GM12878 (cell line): Measurements from ENCODE around the gene CAMK2B. TPM values are rescaled to one million over a fixed set of nuclear protein-coding genes. Genes with fewer than 3 reads are reported as not detected.

Experiments
- ATAC-seq: fragments of 200-7000 bp; cut with Tn5 transposase; 3 replicates; pipeline ENCODE4 v1.9.1; 2020; ENCODE audit warnings: mild to moderate bottlenecking, moderate library complexity
- BruUV-seq: library from RNA; stranded (reverse); fragments of 400-500 nt; replicated peaks from 2 replicates; lab custom pipeline; 2021; lab: Mats Ljungman, UMichigan
- CTCF ChIA-PET: fragments of 300-600 bp; sonication (Branson Sonifier 250); formaldehyde crosslinking; extraction: SDS; loops from one replicate; lab custom pipeline; 2021; ENCODE audit warnings: inconsistent platforms; lab: Yijun Ruan, JAX
- POLR2A ChIA-PET: fragments of 350-600 bp; formaldehyde crosslinking; extraction: SDS; loops from one replicate; lab custom pipeline; 2021; ENCODE audit warnings: inconsistent platforms; lab: Charles Lee
- RAD21 ChIA-PET: fragments of 300-600 bp; sonication (Branson Sonifier 250); formaldehyde crosslinking; loops from one replicate; lab custom pipeline; 2023; ENCODE audit warnings: antibody characterized with exemption; ENCODE audit not compliant: unreplicated experiment; lab: Charles Lee
- SMC1A ChIA-PET: fragments of 300-600 bp; sonication (Branson Sonifier 250); formaldehyde crosslinking; loops from one replicate; lab custom pipeline; 2023; ENCODE audit not compliant: unreplicated experiment, uncharacterized antibody; lab: Charles Lee
- DNase-seq: peaks from one replicate; pipeline ENCODE4 v3.0.0-alpha.2; 2011; ENCODE audit warnings: low read depth, low spot score
- FAIRE-seq: peaks from 3 replicates; lab custom pipeline; 2011; peaks lifted over from hg19 to GRCh38; lab: Jason Lieb, UNC
- H2AFZ ChIP-seq: 2 replicates; pipeline ENCODE4 v1.6.0; 2011; ENCODE audit warnings: low read depth, low read length, control low read depth; ENCODE audit not compliant: control insufficient read depth
- H3K27ac ChIP-seq: 2 replicates; pipeline ENCODE4 v1.5.1; 2011; ENCODE audit warnings: control low read depth; ENCODE audit not compliant: control insufficient read depth, insufficient read depth
- H3K27me3 ChIP-seq, 2 experiments: replicated peaks in 1 of 2; 2 replicates each; pipeline versions ENCODE4 v1.6.0 to v1.6.1; 2011; ENCODE audit warnings: low read length in 1 of 2; ENCODE audit not compliant: control insufficient read depth in 2 of 2, insufficient read depth in 2 of 2
- H3K36me3 ChIP-seq, 2 experiments: 2 replicates each; pipeline ENCODE4 v1.5.1; 2011; ENCODE audit warnings: low read length in 1 of 2; ENCODE audit not compliant: control insufficient read depth in 2 of 2, insufficient read depth in 2 of 2
- H3K4me1 ChIP-seq: 2 replicates; pipeline ENCODE4 v1.6.1; 2011; ENCODE audit warnings: mild to moderate bottlenecking, low read length, moderate library complexity, mixed read lengths; ENCODE audit not compliant: control insufficient read depth, insufficient read depth
- H3K4me2 ChIP-seq: 2 replicates; pipeline ENCODE4 v1.6.0; 2011; ENCODE audit warnings: control low read depth; ENCODE audit not compliant: control insufficient read depth, insufficient read depth
- H3K4me3 ChIP-seq: fragments of 200-600 bp; sonication (generic); 2 replicates; pipeline ENCODE4 v1.5.1; 2016
- H3K79me2 ChIP-seq: 2 replicates; pipeline ENCODE4 v1.6.0; 2011; ENCODE audit warnings: low read length; ENCODE audit not compliant: control insufficient read depth, insufficient read depth
- H3K9ac ChIP-seq: 2 replicates; pipeline ENCODE4 v1.8.0; 2011; ENCODE audit warnings: low read length, control low read depth, mixed read lengths; ENCODE audit not compliant: control insufficient read depth, insufficient read depth
- H3K9me3 ChIP-seq: replicated peaks from 3 replicates; pipeline ENCODE4 v1.5.1; 2011; ENCODE audit warnings: mild to moderate bottlenecking, low read length; ENCODE audit not compliant: control insufficient read depth, insufficient read depth
- H4K20me1 ChIP-seq: 2 replicates; pipeline ENCODE4 v1.6.0; 2011; ENCODE audit not compliant: control insufficient read depth, insufficient read depth
- GABPA ChIP-seq: IDR thresholded peaks from 2 replicates; pipeline ENCODE4 v1.6.1; 2014; ENCODE audit warnings: antibody characterized with exemption, low read depth, mild to moderate bottlenecking, inconsistent platforms
- NBN ChIP-seq: fragments of 450-650 bp; IDR thresholded peaks from 2 replicates; pipeline ENCODE4 v1.6.1; 2016
- TCF12 ChIP-seq: IDR thresholded peaks from 2 replicates; pipeline ENCODE4 v1.6.1; 2011; ENCODE audit warnings: low read depth, mild to moderate bottlenecking, low read length
- ZNF274 ChIP-seq: IDR thresholded peaks from one replicate; pipeline ENCODE4 v1.8.0; 2011; ENCODE audit not compliant: insufficient read length, insufficient read depth
- WGBS: methylation state at CpG from one replicate; pipeline ENCODE4 v1.1.6; 2016; ENCODE audit warnings: low lambda C conversion rate; ENCODE audit not compliant: insufficient replicate concordance, insufficient coverage; ENCODE audit errors: missing lambda C conversion rate; 5-methylcytosine and 5-hydroxymethylcytosine counted together
- in situ Hi-C: fragments of 300-500 bp; cut with MboI; formaldehyde crosslinking; loops from 9 replicates; pipeline ENCODE4 v1.14.3; 2018; ENCODE audit warnings: mixed read lengths
- intact Hi-C: fragments of 100-400 bp; cut with micrococcal nuclease; formaldehyde crosslinking; loops from one replicate; pipeline ENCODE4 v1.14.2; 2022; ENCODE audit not compliant: unreplicated experiment
- polyA plus RNA-seq, 11 experiments: library from polyadenylated mRNA; depleted of rRNA in 4 of 11; unstranded in 6 of 11; stranded (reverse) in 5 of 11; fragments of >200 nt; fragmentation: Nextera tagmentation in 4 of 11; fragmentation: Illumina TruSeq in 1 of 11; extraction: Ambion mirVana in 4 of 11; extraction: Trizol in 1 of 11; gene quantifications; 1 replicate in 1 of 11; 2 replicates in 10 of 11; pipeline versions ENCODE4 v1.2.1 to v1.2.3, GENCODE V29; 2011 to 2016; ENCODE audit warnings: inconsistent platforms in 2 of 11, missing spikeins in 2 of 11, low read depth in 1 of 11
- total RNA-seq, 4 experiments: library from RNA; depleted of rRNA in 3 of 4; stranded (reverse); fragments of >200 nt in 3 of 4; fragmentation: Illumina TruSeq in 1 of 4; extraction: Trizol in 1 of 4; gene quantifications; 2 replicates each; pipeline versions ENCODE4 v1.2.1 to v1.2.3, GENCODE V29; 2013 to 2021
- TF ChIP-seq, protein P1 (sequence below): IDR thresholded peaks from 2 replicates; pipeline ENCODE4 v1.6.1; 2012; ENCODE audit warnings: improper control_type of control experiment, low read depth, low read length; ENCODE audit not compliant: insufficient replicate concordance
- TF ChIP-seq, protein P2 (sequence below): fragments of 450-650 bp; IDR thresholded peaks from 2 replicates; pipeline ENCODE4 v1.6.1; 2017; ENCODE audit warnings: mild to moderate bottlenecking, moderate library complexity

CAMK2B gene
- total and polyA plus RNA-seq, 10 of the 15 experiments (the other 5 are each of a cell fraction or from before 2014, with no cell fraction given), result 0.06 to 0.23 (median 0.11) TPM; not detected in 5

DNA sequence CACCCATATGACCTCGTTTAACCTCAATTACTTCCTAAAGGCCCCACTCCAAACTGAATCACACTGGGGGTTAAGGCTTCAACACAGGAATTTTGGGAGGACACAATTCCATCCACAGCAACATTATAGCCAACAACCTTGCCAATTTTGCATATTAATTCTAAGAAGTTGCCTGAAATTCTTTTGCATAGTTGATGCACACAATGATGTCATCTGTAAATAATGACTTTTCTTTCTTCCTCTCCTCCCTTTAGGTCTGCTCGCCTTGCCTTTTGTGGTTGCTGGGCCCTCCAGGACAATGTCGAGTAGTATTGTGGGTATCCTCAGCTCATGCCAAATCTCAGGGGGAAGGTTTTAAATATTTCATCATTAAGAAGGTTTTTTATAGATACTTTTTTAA, 16.0 kb upstream of the CAMK2B start:
- FAIRE-seq (no peak), ATAC-seq (no peak), DNase-seq (no peak)
- BruUV-seq, result no TSS peak
- H3K9me3 ChIP-seq, result no peaks in the 10 kb centered on the region; the same call in 1 of the 3 replicates
- RAD21 ChIA-PET, result no interaction called here
- in situ Hi-C loops (no loop called here), intact Hi-C loops (no loop called here)
- no peaks in the 10 kb centered on the region for H4K20me1 ChIP-seq
- H3K9ac ChIP-seq, result no peak overlapping the region
- H3K36me3 ChIP-seq, result no peaks in the 10 kb centered on the region
- CTCF ChIA-PET, result interaction anchor here (1.0 to 1.2 kb wide), 3 partner anchors 26 to 193 kb away, joined by 3 to 4 read pairs (median 4); no protein-coding TSS in a partner anchor
- WGBS, result 0% methylated on average over 3 of the region's 3 CpGs
- no peaks in the 10 kb centered on the region for H3K4me1 ChIP-seq
- no peaks in the 10 kb centered on the region for H3K79me2 ChIP-seq
- TF ChIP-seq TCF12 (no peak), NBN (no peak), ZNF274 (no peak), GABPA (no peak)
- TF ChIP-seq, protein P1, sequence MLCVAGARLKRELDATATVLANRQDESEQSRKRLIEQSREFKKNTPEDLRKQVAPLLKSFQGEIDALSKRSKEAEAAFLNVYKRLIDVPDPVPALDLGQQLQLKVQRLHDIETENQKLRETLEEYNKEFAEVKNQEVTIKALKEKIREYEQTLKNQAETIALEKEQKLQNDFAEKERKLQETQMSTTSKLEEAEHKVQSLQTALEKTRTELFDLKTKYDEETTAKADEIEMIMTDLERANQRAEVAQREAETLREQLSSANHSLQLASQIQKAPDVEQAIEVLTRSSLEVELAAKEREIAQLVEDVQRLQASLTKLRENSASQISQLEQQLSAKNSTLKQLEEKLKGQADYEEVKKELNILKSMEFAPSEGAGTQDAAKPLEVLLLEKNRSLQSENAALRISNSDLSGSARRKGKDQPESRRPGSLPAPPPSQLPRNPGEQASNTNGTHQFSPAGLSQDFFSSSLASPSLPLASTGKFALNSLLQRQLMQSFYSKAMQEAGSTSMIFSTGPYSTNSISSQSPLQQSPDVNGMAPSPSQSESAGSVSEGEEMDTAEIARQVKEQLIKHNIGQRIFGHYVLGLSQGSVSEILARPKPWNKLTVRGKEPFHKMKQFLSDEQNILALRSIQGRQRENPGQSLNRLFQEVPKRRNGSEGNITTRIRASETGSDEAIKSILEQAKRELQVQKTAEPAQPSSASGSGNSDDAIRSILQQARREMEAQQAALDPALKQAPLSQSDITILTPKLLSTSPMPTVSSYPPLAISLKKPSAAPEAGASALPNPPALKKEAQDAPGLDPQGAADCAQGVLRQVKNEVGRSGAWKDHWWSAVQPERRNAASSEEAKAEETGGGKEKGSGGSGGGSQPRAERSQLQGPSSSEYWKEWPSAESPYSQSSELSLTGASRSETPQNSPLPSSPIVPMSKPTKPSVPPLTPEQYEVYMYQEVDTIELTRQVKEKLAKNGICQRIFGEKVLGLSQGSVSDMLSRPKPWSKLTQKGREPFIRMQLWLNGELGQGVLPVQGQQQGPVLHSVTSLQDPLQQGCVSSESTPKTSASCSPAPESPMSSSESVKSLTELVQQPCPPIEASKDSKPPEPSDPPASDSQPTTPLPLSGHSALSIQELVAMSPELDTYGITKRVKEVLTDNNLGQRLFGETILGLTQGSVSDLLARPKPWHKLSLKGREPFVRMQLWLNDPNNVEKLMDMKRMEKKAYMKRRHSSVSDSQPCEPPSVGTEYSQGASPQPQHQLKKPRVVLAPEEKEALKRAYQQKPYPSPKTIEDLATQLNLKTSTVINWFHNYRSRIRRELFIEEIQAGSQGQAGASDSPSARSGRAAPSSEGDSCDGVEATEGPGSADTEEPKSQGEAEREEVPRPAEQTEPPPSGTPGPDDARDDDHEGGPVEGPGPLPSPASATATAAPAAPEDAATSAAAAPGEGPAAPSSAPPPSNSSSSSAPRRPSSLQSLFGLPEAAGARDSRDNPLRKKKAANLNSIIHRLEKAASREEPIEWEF, result no peak
- TF ChIP-seq, protein P2, sequence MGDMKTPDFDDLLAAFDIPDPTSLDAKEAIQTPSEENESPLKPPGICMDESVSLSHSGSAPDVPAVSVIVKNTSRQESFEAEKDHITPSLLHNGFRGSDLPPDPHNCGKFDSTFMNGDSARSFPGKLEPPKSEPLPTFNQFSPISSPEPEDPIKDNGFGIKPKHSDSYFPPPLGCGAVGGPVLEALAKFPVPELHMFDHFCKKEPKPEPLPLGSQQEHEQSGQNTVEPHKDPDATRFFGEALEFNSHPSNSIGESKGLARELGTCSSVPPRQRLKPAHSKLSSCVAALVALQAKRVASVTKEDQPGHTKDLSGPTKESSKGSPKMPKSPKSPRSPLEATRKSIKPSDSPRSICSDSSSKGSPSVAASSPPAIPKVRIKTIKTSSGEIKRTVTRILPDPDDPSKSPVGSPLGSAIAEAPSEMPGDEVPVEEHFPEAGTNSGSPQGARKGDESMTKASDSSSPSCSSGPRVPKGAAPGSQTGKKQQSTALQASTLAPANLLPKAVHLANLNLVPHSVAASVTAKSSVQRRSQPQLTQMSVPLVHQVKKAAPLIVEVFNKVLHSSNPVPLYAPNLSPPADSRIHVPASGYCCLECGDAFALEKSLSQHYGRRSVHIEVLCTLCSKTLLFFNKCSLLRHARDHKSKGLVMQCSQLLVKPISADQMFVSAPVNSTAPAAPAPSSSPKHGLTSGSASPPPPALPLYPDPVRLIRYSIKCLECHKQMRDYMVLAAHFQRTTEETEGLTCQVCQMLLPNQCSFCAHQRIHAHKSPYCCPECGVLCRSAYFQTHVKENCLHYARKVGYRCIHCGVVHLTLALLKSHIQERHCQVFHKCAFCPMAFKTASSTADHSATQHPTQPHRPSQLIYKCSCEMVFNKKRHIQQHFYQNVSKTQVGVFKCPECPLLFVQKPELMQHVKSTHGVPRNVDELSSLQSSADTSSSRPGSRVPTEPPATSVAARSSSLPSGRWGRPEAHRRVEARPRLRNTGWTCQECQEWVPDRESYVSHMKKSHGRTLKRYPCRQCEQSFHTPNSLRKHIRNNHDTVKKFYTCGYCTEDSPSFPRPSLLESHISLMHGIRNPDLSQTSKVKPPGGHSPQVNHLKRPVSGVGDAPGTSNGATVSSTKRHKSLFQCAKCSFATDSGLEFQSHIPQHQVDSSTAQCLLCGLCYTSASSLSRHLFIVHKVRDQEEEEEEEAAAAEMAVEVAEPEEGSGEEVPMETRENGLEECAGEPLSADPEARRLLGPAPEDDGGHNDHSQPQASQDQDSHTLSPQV, result no peak
- no peaks in the 10 kb centered on the region for H3K27me3 ChIP-seq
- H3K4me3 ChIP-seq, result no peak overlapping the region
- POLR2A ChIA-PET, result no interaction called here
- H3K4me2 ChIP-seq, result no peak overlapping the region
- SMC1A ChIA-PET, result interaction anchor here (1.3 to 1.5 kb wide), 2 partner anchors 11 to 99 kb away, joined by 3 read pairs; no protein-coding TSS in a partner anchor
- H2AFZ ChIP-seq, result no peak overlapping the region
- H3K27ac ChIP-seq, result no peak overlapping the region
